Right lobe of liver (tissue), 6 donors: Measurements from ENCODE around the gene WSB1. TPM values are rescaled to one million over a fixed set of nuclear protein-coding genes. Genes with fewer than 3 reads are reported as not detected.

Experiments
- ATAC-seq, 4 donors: fragments of 200-7000 bp; cut with Tn5 transposase; one replicate each; pipeline ENCODE4 v1.9.1; 2020; ENCODE audit warnings: mild to moderate bottlenecking in 4 of 4, moderate library complexity in 4 of 4
- DNase-seq, 3 donors: peaks; one replicate each; pipeline ENCODE4 v3.0.0-alpha.2; 2020
- H3K27ac ChIP-seq, 3 donors: fragments of 200-600 bp; one replicate each; pipeline ENCODE4 v1.8.0; 2022
- H3K27me3 ChIP-seq, 2 donors: fragments of 200-600 bp; one replicate each; pipeline ENCODE4 v1.8.0; 2022
- H3K36me3 ChIP-seq, 4 donors: fragments of 200-600 bp; sonication (generic) in 1 of 4; one replicate each; pipeline versions ENCODE4 v1.5.1 to v1.8.0; 2017 to 2022; ENCODE audit warnings: control low read depth in 1 of 4
- H3K4me1 ChIP-seq, 4 donors: fragments of 200-600 bp; sonication (generic) in 1 of 4; one replicate each; pipeline versions ENCODE4 v1.5.1 to v1.8.0; 2017 to 2022; ENCODE audit warnings: control low read depth in 1 of 4
- H3K4me3 ChIP-seq, 3 donors: fragments of 200-600 bp; one replicate each; pipeline ENCODE4 v1.8.0; 2022
- H3K9me3 ChIP-seq, 4 donors: fragments of 200-600 bp; sonication (generic) in 1 of 4; one replicate each; pipeline versions ENCODE4 v1.5.1 to v1.8.0; 2017 to 2022; ENCODE audit warnings: control low read depth in 1 of 4
- POLR2A ChIP-seq: fragments of 450-650 bp; IDR thresholded peaks from one replicate; pipeline ENCODE4 v1.6.1; 2017; ENCODE audit warnings: antibody characterized with exemption, mild to moderate bottlenecking
- WGBS: methylation state at CpG from one replicate; pipeline ENCODE4 v1.1.6; 2018; ENCODE audit warnings: low coverage, low lambda C conversion rate; ENCODE audit not compliant: insufficient coverage; ENCODE audit errors: missing lambda C conversion rate; 5-methylcytosine and 5-hydroxymethylcytosine counted together
- intact Hi-C, 2 donors: fragments of 100-400 bp; cut with DNase I; formaldehyde crosslinking; loops; one replicate each; pipeline versions ENCODE4 v1.11.2 to v1.14.1; 2022
- total RNA-seq, 6 experiments: library from RNA; depleted of rRNA in 2 of 6; stranded (reverse); fragments of >200 nt in 2 of 6; fragmentation: NEBNext Ultra II Directional in 3 of 6; extraction: Animal tissue kit (Norgen Biotek cat#: 25700) in 3 of 6; gene quantifications; one replicate each; pipeline versions ENCODE4 v1.1.0 to v1.2.4, GENCODE V29; 2016 to 2023
- TF ChIP-seq, protein P1 (sequence below), 4 donors: fragments of 200-600 bp in 3 of 4; fragments of 450-650 bp in 1 of 4; IDR thresholded peaks; one replicate each; pipeline versions ENCODE4 v1.5.1 to v1.8.0; 2016 to 2022; ENCODE audit warnings: antibody characterized with exemption in 4 of 4, mild to moderate bottlenecking in 2 of 4
- donor health status: DM: no; HTN: yes; CAD: no.
- donor health status: DM: no; HTN: no; CAD: no.
- donor health status: DM: no; HTN: no; CAD: no.
- donor health status: DM: no; HTN: yes; CAD: no.
- donor health status: DM: no; HTN: yes; CAD: no.

Gene WSB1
- total RNA-seq, 6 experiments from 2014 or later, result 28.3 to 97.6 (median 35.0) TPM

DNA sequence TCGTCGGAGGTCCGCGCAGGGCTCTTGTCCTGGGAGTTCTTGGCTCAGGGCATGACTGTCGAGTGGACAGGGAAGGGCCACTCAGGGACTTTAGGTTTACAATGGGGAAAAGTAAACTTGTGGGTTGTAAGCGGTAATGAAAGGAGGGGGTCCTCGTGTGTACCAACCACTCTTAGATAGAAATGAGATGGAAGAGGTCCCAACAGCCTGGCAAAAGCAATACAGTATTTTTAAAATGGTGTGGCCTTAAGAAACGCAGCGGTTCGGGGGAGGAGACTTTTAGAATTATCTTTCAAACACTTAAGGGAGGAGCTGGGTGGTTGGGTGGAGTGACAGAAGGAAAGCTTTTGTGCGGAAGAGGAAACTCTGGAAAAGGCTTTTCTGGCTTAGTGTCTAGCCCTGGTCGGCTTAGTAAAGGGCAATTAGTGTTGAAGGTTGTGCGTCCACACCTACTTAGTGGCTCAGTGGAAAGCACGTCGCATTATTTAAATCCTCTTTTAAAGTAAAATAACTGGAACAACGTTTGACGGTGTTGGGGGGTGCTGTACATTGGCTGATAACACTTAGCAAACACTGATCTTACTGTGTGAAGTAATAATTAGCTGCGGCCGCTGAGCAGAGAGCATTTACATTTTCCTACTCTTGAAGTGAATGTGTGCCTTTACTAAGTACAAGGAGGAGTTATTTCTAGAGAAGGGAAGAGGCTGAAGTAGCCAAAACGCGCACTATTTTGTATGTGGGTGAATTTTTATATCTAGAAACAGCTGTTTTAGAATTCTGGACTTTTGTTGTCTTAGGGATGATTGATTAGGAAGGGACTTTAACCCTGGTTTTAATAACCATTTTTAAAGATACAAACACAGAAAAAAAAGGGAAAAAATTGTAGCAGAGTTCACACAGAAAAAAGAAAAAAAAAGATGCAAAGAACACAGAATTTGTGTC lies 1.0 kb downstream of the WSB1 start:
- intact Hi-C loops, result no loop called here
- Histone ChIP-seq H3K27ac (peak overlapping the region; percentile 96 to 99 (median 96)), H3K36me3 (no peaks in the 10 kb centered on the region), H3K4me3 (peak overlapping the region; percentile 81 to 86 (median 82)), H3K27me3 (no peaks in the 10 kb centered on the region), H3K9me3 (no peaks in the 10 kb centered on the region), H3K4me1 (peaks cover 0 to 14% (median 2%) of the 10 kb centered on the region in 4 donors)
- TF ChIP-seq, protein P1, sequence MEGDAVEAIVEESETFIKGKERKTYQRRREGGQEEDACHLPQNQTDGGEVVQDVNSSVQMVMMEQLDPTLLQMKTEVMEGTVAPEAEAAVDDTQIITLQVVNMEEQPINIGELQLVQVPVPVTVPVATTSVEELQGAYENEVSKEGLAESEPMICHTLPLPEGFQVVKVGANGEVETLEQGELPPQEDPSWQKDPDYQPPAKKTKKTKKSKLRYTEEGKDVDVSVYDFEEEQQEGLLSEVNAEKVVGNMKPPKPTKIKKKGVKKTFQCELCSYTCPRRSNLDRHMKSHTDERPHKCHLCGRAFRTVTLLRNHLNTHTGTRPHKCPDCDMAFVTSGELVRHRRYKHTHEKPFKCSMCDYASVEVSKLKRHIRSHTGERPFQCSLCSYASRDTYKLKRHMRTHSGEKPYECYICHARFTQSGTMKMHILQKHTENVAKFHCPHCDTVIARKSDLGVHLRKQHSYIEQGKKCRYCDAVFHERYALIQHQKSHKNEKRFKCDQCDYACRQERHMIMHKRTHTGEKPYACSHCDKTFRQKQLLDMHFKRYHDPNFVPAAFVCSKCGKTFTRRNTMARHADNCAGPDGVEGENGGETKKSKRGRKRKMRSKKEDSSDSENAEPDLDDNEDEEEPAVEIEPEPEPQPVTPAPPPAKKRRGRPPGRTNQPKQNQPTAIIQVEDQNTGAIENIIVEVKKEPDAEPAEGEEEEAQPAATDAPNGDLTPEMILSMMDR (IDR thresholded peaks at IDR 0.05), result no peak
- TF ChIP-seq POLR2A, result peak; percentile 64
- ATAC-seq, result peak; percentile 59 to 67 (median 62)
- no peak for DNase-seq
- WGBS, result under 1% methylated on average over 19 of the region's 21 CpGs

DNA sequence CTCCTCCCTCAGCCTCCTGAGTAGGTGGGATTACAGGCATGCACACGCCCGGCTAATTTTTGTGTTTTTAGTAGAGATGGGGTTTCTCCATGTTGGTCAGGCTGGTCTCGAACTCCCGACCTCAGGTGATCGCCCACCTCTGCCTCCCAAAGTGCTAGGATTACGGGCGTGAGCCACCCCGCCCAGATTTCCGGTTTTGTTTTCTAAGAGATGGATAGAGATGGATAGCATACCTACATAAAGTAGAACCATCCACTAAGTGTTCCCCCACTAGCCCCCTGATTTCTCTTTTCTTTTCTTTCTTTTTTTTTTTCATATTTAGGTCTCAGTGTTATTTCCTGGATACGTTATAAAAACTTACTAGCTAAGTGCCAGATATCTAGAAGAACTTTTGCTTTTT lies 2.0 kb downstream of the WSB1 start:
- 28% methylated on average over 9 of the region's 10 CpGs for WGBS
- no peak for DNase-seq

DNA sequence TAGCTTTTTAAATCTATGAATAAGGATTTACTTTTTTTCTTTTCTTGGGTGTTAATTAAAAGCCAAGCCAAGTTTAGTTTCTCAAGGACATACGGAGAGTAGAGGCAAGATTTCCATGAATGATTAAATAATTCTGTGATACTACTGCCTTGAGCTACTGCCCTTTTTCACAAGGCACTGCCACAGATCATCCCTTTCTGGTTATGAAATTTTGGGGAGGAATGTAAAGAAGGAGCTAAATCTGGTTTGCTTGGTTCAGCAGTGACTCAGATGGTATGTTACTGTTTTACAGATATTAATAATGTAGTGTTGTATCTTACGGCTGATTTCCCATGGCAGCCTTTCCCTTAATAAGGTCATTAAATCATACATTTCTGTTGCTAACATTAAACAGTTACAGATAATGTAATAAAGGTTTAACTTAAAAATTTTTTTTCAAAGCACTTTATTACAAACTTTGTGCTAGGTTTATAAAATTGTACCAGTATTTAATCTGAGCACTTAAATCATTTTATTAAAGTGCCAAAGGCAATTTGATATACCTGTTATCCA lies 2.6 kb downstream of the WSB1 start:
- WGBS, result 32% methylated on average over 2 of the region's 2 CpGs
- H3K27ac ChIP-seq, result no peak overlapping the region
- H3K4me1 ChIP-seq, result peaks cover 0 to 14% (median 2%) of the 10 kb centered on the region in 4 donors
- no peaks in the 10 kb centered on the region for H3K27me3 ChIP-seq
- intact Hi-C loops, result no loop called here
- peak overlapping the region in 2 of 3 donors; percentile 81 to 82 for H3K4me3 ChIP-seq
- DNase-seq, result no peak
- H3K9me3 ChIP-seq, result no peaks in the 10 kb centered on the region
- no peak for ATAC-seq
- TF ChIP-seq, protein P1 (IDR thresholded peaks at IDR 0.05), result no peak
- TF ChIP-seq POLR2A, result no peak
- H3K36me3 ChIP-seq, result no peaks in the 10 kb centered on the region

More for the DNA sequence above, 2.0 kb downstream of the WSB1 start:
- peaks cover 0 to 14% (median 2%) of the 10 kb centered on the region in 4 donors for H3K4me1 ChIP-seq
- ATAC-seq, result no peak
- TF ChIP-seq, protein P1 (IDR thresholded peaks at IDR 0.05), result no peak
- TF ChIP-seq POLR2A, result no peak
- intact Hi-C loops, result no loop called here
- H3K36me3 ChIP-seq, result no peaks in the 10 kb centered on the region
- peak overlapping the region; percentile 81 to 86 (median 82) for H3K4me3 ChIP-seq
- no peaks in the 10 kb centered on the region for H3K9me3 ChIP-seq
- no peaks in the 10 kb centered on the region for H3K27me3 ChIP-seq
- H3K27ac ChIP-seq, result peak overlapping the region in 2 of 3 donors; percentile 96 to 99

DNA sequence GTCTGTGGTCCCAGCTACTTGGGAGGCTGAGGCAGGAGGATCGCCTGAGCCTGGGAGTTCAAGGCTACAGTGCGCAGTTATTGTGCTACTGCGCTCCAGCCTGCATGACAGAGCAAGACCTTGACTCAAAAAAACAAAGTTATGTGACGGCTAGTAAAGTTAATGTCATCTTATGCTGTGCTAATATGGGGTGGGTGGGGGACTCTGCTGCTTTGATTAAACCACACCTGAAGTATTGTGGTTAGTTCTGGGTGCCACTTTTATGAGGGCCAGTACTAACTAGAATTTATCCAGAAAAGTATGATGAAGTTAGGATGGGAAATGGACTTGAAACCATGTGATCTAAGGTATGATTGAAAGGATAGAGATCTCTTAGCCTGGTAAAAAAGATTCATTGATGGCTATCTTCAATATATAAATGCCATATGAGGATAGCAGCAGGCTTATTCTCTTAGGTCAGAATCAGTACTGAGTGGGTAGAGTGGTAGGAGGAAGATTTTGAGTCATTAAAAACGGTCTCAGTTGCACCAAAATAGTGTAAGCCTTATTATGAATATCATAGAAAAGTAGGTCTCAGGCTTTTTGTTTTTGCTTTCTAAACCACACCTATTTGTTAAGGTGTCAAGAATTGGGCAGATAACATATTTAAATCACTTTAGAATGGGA lies 5.6 kb downstream of the WSB1 start:
- no peak for DNase-seq
- Histone ChIP-seq H3K4me1 (peaks cover 0 to 14% (median 0%) of the 10 kb centered on the region in 4 donors), H3K4me3 (no peak overlapping the region), H3K36me3 (peaks cover 0 to under 1% (median 0%) of the 10 kb centered on the region in 4 donors), H3K27ac (no peak overlapping the region), H3K27me3 (no peaks in the 10 kb centered on the region), H3K9me3 (no peaks in the 10 kb centered on the region)
- no peak for TF ChIP-seq POLR2A
- TF ChIP-seq, protein P1 (IDR thresholded peaks at IDR 0.05), result no peak
- WGBS, result 79% methylated on average over 5 of the region's 5 CpGs
- no peak for ATAC-seq
- intact Hi-C loops, result no loop called here
